Measurements from ENCODE around the gene CMTM3. TPM values are rescaled to one million over a fixed set of nuclear protein-coding genes. Genes with fewer than 3 reads are reported as not detected.
A peak's percentile ranks its signal among the peaks of the same experiment; 100 is the strongest.

The CMTM3 gene
- total RNA-seq, 2 donors from 2014 or later, result 4.0 to 7.9 TPM

DNA sequence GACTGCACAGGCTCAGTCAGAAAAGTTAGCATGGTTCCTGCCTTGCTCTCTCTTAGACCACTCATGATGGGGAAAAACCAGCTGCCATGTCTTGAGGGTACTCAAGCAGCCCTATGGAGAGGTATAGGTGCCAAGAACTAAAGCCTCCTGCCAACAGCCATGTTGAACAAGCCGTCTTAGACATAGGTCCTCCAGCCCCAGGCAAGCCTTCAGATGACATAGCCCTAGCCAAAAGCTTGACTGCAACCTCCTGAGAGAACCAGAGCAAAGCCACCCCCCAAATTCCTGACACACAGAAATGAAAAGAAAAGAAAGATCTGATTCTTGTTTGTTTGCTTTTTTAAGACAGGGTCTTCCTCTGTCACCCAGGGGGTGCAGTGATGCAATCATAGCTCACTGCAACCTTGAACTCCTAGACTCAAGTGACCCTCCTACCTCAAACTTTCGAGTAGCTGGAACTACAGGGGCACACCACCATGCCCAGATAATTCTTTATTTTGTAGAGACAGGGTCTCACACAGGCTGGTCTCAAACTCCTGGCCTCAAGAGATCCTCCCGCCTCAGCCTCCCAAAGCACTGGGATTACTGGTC is 36.3 kb downstream of the CMTM3 start:
- Histone ChIP-seq H3K9ac (ENCODE audit: low read depth in 2 of 2, low read length in 2 of 2) (no peak overlapping the region), H3K4me1 (no peaks in the 10 kb centered on the region), H3K27ac (no peak overlapping the region), H3K36me3 (no peaks in the 10 kb centered on the region), H3K4me3 (no peak overlapping the region), H3K27me3 (no peaks in the 10 kb centered on the region), H3K9me3 (no peaks in the 10 kb centered on the region)
- intact Hi-C loops (cut with DNase I), result no loop called here
- no peak for DNase-seq
- TF ChIP-seq, protein P1, sequence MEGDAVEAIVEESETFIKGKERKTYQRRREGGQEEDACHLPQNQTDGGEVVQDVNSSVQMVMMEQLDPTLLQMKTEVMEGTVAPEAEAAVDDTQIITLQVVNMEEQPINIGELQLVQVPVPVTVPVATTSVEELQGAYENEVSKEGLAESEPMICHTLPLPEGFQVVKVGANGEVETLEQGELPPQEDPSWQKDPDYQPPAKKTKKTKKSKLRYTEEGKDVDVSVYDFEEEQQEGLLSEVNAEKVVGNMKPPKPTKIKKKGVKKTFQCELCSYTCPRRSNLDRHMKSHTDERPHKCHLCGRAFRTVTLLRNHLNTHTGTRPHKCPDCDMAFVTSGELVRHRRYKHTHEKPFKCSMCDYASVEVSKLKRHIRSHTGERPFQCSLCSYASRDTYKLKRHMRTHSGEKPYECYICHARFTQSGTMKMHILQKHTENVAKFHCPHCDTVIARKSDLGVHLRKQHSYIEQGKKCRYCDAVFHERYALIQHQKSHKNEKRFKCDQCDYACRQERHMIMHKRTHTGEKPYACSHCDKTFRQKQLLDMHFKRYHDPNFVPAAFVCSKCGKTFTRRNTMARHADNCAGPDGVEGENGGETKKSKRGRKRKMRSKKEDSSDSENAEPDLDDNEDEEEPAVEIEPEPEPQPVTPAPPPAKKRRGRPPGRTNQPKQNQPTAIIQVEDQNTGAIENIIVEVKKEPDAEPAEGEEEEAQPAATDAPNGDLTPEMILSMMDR (IDR thresholded peaks at IDR 0.05), result no peak

DNA sequence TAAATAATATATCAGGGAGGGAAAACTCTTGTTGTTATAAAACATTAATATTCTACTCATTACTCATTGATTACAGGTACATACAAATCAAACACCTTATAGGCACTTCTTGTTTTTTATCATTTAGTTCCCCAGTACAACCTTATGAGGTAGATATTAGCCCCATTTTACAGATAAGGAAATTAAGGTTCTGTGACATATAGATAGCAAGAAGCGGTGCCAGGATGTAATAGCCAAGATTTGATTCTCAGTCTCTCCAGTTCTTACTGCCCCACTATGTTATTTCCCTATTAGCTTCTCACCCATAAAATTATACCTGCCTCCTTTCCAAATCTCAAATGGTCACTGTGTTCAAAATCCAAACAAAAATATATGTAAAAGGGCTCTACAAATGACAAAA is 36.9 kb downstream of the CMTM3 start:
- Histone ChIP-seq H3K9ac (ENCODE audit: low read depth in 2 of 2, low read length in 2 of 2) (no peak overlapping the region), H3K36me3 (no peaks in the 10 kb centered on the region), H3K27me3 (no peaks in the 10 kb centered on the region), H3K9me3 (no peaks in the 10 kb centered on the region), H3K4me3 (no peak overlapping the region), H3K4me1 (no peaks in the 10 kb centered on the region), H3K27ac (no peak overlapping the region)
- no peak for DNase-seq
- TF ChIP-seq, protein P1 (IDR thresholded peaks at IDR 0.05), result no peak
- intact Hi-C loops (cut with DNase I), result no loop called here

DNA sequence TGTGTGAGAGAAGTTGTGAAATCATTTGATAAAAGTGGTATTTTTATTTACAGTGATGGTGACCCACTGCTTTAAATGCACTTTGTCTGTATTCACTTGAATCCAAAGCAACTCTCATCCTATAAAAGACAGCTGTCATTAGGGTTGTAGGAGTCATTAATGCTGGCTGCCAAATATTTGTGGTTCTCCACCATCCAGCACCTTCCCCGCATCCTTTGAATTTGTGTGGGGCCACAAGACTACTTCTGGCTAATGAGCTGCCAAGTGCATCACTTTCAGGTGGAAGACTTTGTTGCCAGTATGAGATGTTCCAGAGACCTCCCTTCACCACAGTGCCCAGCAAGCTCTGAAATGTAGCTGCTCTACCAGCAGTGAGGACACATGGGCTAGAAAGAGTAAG is 43.4 kb downstream of the CMTM3 start:
- H3K36me3 ChIP-seq, result no peaks in the 10 kb centered on the region
- intact Hi-C loops (cut with DNase I), result no loop called here
- peaks cover 6% of the 10 kb centered on the region for H3K4me1 ChIP-seq
- H3K9me3 ChIP-seq, result no peaks in the 10 kb centered on the region
- H3K27me3 ChIP-seq, result no peaks in the 10 kb centered on the region
- no peak overlapping the region for H3K9ac ChIP-seq (ENCODE audit: low read depth in 2 of 2, low read length in 2 of 2)
- no peak overlapping the region for H3K27ac ChIP-seq
- TF ChIP-seq, protein P1 (IDR thresholded peaks at IDR 0.05), result no peak
- DNase-seq, result no peak
- H3K4me3 ChIP-seq, result no peak overlapping the region

DNA sequence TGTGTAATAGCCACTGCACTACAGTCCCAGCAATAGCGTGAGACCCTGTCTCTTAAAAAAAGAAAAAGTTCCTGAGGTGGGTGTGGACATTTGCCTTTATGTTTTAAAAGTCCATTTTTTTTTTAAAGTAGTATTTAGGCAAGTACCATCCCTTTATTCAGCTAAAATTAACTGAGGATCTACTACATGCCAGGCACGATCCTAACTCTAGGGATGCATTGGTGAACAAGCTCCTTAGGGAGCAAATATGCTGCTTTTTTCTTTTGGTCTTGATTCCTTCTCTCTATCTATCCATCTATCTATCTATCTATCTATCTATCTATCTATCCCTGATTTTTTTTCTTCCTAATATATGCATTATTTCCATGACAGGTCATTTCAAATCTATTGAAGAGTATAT is 44.7 kb downstream of the CMTM3 start:
- Histone ChIP-seq H3K9me3 (no peaks in the 10 kb centered on the region), H3K4me3 (no peak overlapping the region), H3K36me3 (no peaks in the 10 kb centered on the region), H3K9ac (ENCODE audit: low read depth in 2 of 2, low read length in 2 of 2) (no peak overlapping the region), H3K4me1 (peaks cover 6% of the 10 kb centered on the region), H3K27ac (no peak overlapping the region), H3K27me3 (no peaks in the 10 kb centered on the region)
- no peak for DNase-seq
- TF ChIP-seq, protein P1 (IDR thresholded peaks at IDR 0.05), result no peak
- intact Hi-C loops (cut with DNase I), result no loop called here

DNA sequence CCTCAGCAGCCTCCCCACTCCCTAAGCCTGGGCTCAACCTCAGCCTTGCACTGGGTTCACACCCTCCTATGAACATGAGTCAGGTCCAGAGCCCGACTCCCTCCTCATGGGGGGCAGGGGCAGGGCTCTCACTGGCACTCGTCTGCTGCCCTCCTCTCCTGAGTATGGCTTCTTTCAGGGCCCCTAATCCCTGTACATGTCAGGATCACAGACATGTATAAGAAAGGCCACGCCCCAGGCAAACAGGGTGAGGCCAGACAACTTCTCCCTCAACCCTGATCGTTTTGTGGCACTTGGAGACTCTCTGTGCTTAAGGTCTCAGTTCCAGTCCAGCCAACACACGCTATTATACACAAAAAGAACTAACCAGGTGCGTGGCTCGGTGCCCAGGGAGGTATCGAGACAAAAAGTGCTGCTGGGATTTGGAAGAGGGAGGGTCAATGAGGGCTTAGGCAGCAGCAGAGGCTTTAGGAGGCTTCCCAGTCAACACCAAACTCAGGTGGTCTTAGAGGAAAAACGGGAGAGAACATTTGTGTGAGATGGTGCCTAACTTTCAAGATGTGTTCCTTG is 45.2 kb downstream of the CMTM3 start:
- no peaks in the 10 kb centered on the region for H3K9me3 ChIP-seq
- intact Hi-C loops (cut with DNase I), result no loop called here
- DNase-seq, result peak; percentile 42
- H3K36me3 ChIP-seq, result no peaks in the 10 kb centered on the region
- H3K9ac ChIP-seq (ENCODE audit: low read depth in 2 of 2, low read length in 2 of 2), result no peak overlapping the region
- no peaks in the 10 kb centered on the region for H3K27me3 ChIP-seq
- TF ChIP-seq, protein P1 (IDR thresholded peaks at IDR 0.05), result no peak
- no peak overlapping the region for H3K4me3 ChIP-seq
- no peak overlapping the region for H3K27ac ChIP-seq
- peaks cover 6% of the 10 kb centered on the region for H3K4me1 ChIP-seq

All from colonic mucosa (tissue), 4 donors.